ENCODE data around the gene TFDP1. TPM values are rescaled to one million over a fixed set of nuclear protein-coding genes. Genes with fewer than 3 reads are reported as not detected.
"Not testable (repeated sequence)": the region's sequence is repeated elsewhere in the genome, so short reads cannot be mapped to it uniquely, and the experiment has no call there.

Gene TFDP1
- total RNA-seq, 2 donors from 2014 or later: 31.1 to 33.6 TPM

GRCh38 chr13:113554333-113554700 lies 30.2 kb upstream of the TFDP1 start:
- Mint-ChIP-seq H3K27me3 (no peaks in the 10 kb centered on the region), H3K36me3 (ENCODE audit: low read depth) (peaks cover 7% of the 10 kb centered on the region), H3K27ac (no peak overlapping the region), H3K4me1 (peaks cover 5% of the 10 kb centered on the region), H3K4me3 (no peak overlapping the region)
- no peak for DNase-seq
- H3K9me3 ChIP-seq (ENCODE audit: control insufficient read depth, low read length, poor library complexity, severe bottlenecking): no peaks in the 10 kb centered on the region
- no peak for ATAC-seq

DNA sequence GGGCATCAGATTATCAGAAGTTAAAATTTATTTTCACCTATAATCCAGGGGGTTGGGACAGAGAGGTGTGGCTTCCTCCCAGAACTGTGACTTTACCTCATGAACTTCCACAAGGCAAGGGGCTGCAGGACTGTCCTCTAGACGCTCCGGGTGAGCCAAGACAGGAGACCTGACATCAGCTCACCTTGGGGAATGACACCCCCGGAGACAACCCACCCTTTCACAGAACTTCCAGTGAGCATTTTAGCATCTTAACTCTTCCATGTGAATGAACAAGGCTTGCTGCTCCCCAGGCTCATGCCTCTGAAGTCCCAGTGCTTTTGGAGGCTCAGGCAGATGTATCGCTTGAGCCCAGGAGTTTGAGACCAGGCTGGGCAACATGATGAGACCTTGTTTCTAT lies 29.4 kb upstream of the TFDP1 start:
- H3K4me3 Mint-ChIP-seq: no peak overlapping the region
- H3K4me1 Mint-ChIP-seq: peaks cover 5% of the 10 kb centered on the region
- DNase-seq (no peak), ATAC-seq (no peak)
- no peaks in the 10 kb centered on the region for H3K27me3 Mint-ChIP-seq
- H3K9me3 ChIP-seq (ENCODE audit: control insufficient read depth, low read length, poor library complexity, severe bottlenecking): no peaks in the 10 kb centered on the region
- peaks cover 5% of the 10 kb centered on the region for H3K36me3 Mint-ChIP-seq (ENCODE audit: low read depth)
- no peak overlapping the region for H3K27ac Mint-ChIP-seq

GRCh38 chr13:113557013-113557412 lies 27.5 kb upstream of the TFDP1 start:
- no peak overlapping the region for H3K27ac Mint-ChIP-seq
- no peak overlapping the region for H3K4me3 Mint-ChIP-seq
- DNase-seq: no peak
- no peaks in the 10 kb centered on the region for H3K36me3 Mint-ChIP-seq (ENCODE audit: low read depth)
- no peaks in the 10 kb centered on the region for H3K27me3 Mint-ChIP-seq
- H3K9me3 ChIP-seq (ENCODE audit: control insufficient read depth, low read length, poor library complexity, severe bottlenecking): no peaks in the 10 kb centered on the region
- no peak for ATAC-seq
- H3K4me1 Mint-ChIP-seq: peaks cover 5% of the 10 kb centered on the region

GRCh38 chr13:113558461-113558860 lies 26.1 kb upstream of the TFDP1 start:
- Mint-ChIP-seq H3K4me1 (peaks cover 5% of the 10 kb centered on the region), H3K27me3 (no peaks in the 10 kb centered on the region), H3K36me3 (ENCODE audit: low read depth) (no peaks in the 10 kb centered on the region), H3K27ac (peak overlapping the region; percentile 66), H3K4me3 (no peak overlapping the region)
- DNase-seq (no peak), ATAC-seq (no peak)
- H3K9me3 ChIP-seq (ENCODE audit: control insufficient read depth, low read length, poor library complexity, severe bottlenecking): no peaks in the 10 kb centered on the region

GRCh38 chr13:113559061-113559460 lies 25.5 kb upstream of the TFDP1 start:
- H3K4me1 Mint-ChIP-seq: peaks cover 5% of the 10 kb centered on the region
- no peaks in the 10 kb centered on the region for H3K27me3 Mint-ChIP-seq
- DNase-seq: no peak
- H3K4me3 Mint-ChIP-seq: no peak overlapping the region
- H3K9me3 ChIP-seq (ENCODE audit: control insufficient read depth, low read length, poor library complexity, severe bottlenecking): no peaks in the 10 kb centered on the region
- no peaks in the 10 kb centered on the region for H3K36me3 Mint-ChIP-seq (ENCODE audit: low read depth)
- no peak for ATAC-seq
- H3K27ac Mint-ChIP-seq: peak overlapping the region; percentile 66

- Mint-ChIP-seq H3K27me3 (no peaks in the 10 kb centered on the region), H3K4me1 (peaks cover 5% of the 10 kb centered on the region), H3K36me3 (ENCODE audit: low read depth) (no peaks in the 10 kb centered on the region), H3K27ac (no peak overlapping the region), H3K4me3 (no peak overlapping the region)
- DNase-seq: no peak
- no peaks in the 10 kb centered on the region for H3K9me3 ChIP-seq (ENCODE audit: control insufficient read depth, low read length, poor library complexity, severe bottlenecking)
- no peak for ATAC-seq
Observed at GRCh38 chr13:113559901-113560644, 24.5 kb upstream of the TFDP1 start.

- no peaks in the 10 kb centered on the region for H3K36me3 Mint-ChIP-seq (ENCODE audit: low read depth)
- ATAC-seq (no peak), DNase-seq (no peak)
- no peaks in the 10 kb centered on the region for H3K9me3 ChIP-seq (ENCODE audit: control insufficient read depth, low read length, poor library complexity, severe bottlenecking)
- no peak overlapping the region for H3K27ac Mint-ChIP-seq
- peaks cover 5% of the 10 kb centered on the region for H3K4me1 Mint-ChIP-seq
- no peaks in the 10 kb centered on the region for H3K27me3 Mint-ChIP-seq
- H3K4me3 Mint-ChIP-seq: no peak overlapping the region
Observed at GRCh38 chr13:113560645-113561416, 23.7 kb upstream of the TFDP1 start.

DNA sequence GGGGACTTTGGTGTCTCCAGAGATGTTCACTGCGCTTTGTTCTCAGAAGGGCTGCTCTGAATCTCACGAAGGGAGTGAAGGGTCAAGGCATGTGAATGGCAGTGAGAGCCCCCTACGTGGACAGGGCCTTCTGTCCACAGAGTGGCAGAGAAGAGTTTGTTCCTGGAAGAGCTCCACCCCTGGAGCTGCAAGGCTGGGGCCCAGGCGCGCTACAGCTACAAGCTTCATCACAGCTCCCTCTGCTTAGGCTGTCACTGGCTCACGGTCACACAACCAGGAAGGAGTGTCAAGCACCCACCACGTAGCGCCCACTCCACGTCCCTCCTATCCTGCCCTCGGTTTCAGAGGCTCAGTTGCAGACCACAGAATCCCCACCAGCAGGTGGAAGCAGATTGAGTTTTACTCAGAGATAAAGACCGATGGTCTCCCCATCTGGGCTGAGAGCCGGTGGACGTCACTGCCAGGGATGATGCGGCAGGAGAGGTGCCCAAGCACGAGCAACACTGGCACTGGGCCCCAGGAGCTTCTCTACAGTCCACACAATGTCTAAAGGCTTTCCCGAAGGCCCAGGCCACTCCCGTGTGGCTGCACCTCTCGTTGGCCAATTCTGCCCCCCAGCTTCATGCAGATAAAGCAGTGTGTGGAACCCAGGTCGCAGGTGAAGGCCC lies 23.0 kb upstream of the TFDP1 start:
- DNase-seq: no peak
- ATAC-seq: no peak
- H3K27ac Mint-ChIP-seq: no peak overlapping the region
- peaks cover 5% of the 10 kb centered on the region for H3K4me1 Mint-ChIP-seq
- peaks cover 1% of the 10 kb centered on the region for H3K27me3 Mint-ChIP-seq
- H3K4me3 Mint-ChIP-seq: no peak overlapping the region
- H3K9me3 ChIP-seq (ENCODE audit: control insufficient read depth, low read length, poor library complexity, severe bottlenecking): no peaks in the 10 kb centered on the region
- no peaks in the 10 kb centered on the region for H3K36me3 Mint-ChIP-seq (ENCODE audit: low read depth)

- no peak overlapping the region for H3K4me3 Mint-ChIP-seq
- no peak for DNase-seq
- peaks cover 5% of the 10 kb centered on the region for H3K27me3 Mint-ChIP-seq
- no peaks in the 10 kb centered on the region for H3K36me3 Mint-ChIP-seq (ENCODE audit: low read depth)
- ATAC-seq: peak; percentile 44
- H3K4me1 Mint-ChIP-seq: peaks cover 4% of the 10 kb centered on the region
- H3K9me3 ChIP-seq (ENCODE audit: control insufficient read depth, low read length, poor library complexity, severe bottlenecking): no peaks in the 10 kb centered on the region
- no peak overlapping the region for H3K27ac Mint-ChIP-seq
Observed at GRCh38 chr13:113562085-113562749, 22.3 kb upstream of the TFDP1 start.

DNA sequence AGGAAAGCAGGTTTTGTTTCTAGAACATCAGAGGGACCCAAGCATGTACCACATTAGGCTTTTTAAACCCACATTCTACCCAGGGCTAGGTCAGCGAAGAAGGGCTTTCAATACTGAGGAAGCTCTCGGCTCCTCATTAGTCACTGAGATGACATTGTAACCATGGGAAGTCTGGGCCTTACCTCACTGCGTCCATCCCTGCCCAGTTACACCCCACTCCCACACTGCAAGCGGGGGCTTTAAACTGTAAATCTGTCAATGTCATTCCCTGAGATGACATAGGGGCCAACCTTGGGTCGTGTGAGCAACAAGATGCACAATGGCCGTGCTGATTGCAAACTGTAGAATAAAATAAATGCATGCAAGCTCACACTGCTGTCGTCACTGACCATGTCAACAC lies 21.7 kb upstream of the TFDP1 start:
- ATAC-seq (no peak), DNase-seq (no peak)
- H3K27me3 Mint-ChIP-seq: peaks cover 5% of the 10 kb centered on the region

DNA sequence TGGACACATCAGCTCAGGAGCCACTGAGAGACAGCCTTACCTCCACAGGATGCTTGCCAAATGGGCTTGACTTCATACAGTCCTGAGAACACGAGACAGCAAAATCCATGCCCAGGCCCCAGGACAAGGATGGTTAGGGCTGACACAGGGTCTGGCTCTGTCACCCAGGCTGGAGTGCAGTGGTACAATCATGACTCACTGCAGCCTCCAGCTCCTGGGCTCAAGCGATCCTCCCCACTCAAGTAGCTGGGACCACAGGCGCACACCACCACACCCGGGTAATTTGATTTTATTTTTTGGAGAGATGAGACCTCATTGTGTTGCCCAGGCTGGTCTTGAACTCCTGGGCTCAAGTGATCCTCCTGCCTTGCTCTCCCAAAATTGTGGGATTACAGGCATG lies 21.0 kb upstream of the TFDP1 start:
- not testable (repeated sequence) for H3K9me3 ChIP-seq (ENCODE audit: control insufficient read depth, low read length, poor library complexity, severe bottlenecking); H3K36me3 Mint-ChIP-seq (ENCODE audit: low read depth); H3K4me1 Mint-ChIP-seq; H3K27me3 Mint-ChIP-seq; H3K27ac Mint-ChIP-seq; DNase-seq; ATAC-seq; H3K4me3 Mint-ChIP-seq

More for the DNA sequence above, 21.7 kb upstream of the TFDP1 start:
- H3K27ac Mint-ChIP-seq: no peak overlapping the region
- H3K36me3 Mint-ChIP-seq (ENCODE audit: low read depth): no peaks in the 10 kb centered on the region
- no peak overlapping the region for H3K4me3 Mint-ChIP-seq
- peaks cover 3% of the 10 kb centered on the region for H3K4me1 Mint-ChIP-seq
- H3K9me3 ChIP-seq (ENCODE audit: control insufficient read depth, low read length, poor library complexity, severe bottlenecking): no peaks in the 10 kb centered on the region

- H3K4me3 Mint-ChIP-seq: no peak overlapping the region
- peaks cover 3% of the 10 kb centered on the region for H3K4me1 Mint-ChIP-seq
- peaks cover 16% of the 10 kb centered on the region for H3K27me3 Mint-ChIP-seq
- DNase-seq (no peak), ATAC-seq (no peak)
- no peaks in the 10 kb centered on the region for H3K9me3 ChIP-seq (ENCODE audit: control insufficient read depth, low read length, poor library complexity, severe bottlenecking)
- no peak overlapping the region for H3K27ac Mint-ChIP-seq
- H3K36me3 Mint-ChIP-seq (ENCODE audit: low read depth): no peaks in the 10 kb centered on the region
Observed at GRCh38 chr13:113564331-113565023, 20.1 kb upstream of the TFDP1 start.
